Bronchial epithelial cell (primary cell): ENCODE results near the gene HLCS. TPM values are rescaled to one million over a fixed set of nuclear protein-coding genes. Genes with fewer than 3 reads are reported as not detected.

Experiments used
- DNase-seq: peaks from one replicate; pipeline ENCODE4 v3.0.0-alpha.2; 2010; ENCODE audit warnings: low read depth
- FAIRE-seq: peaks from 2 replicates; lab custom pipeline; 2011; peaks lifted over from hg19 to GRCh38; lab: Jason Lieb, UNC
- H3K27me3 ChIP-seq: 2 replicates; pipeline ENCODE4 v1.5.1; 2011; ENCODE audit warnings: low read length; ENCODE audit not compliant: control insufficient read depth, insufficient read depth
- H3K36me3 ChIP-seq: 2 replicates; pipeline ENCODE4 v1.5.1; 2011; ENCODE audit warnings: low read length; ENCODE audit not compliant: control insufficient read depth, insufficient read depth
- H3K4me3 ChIP-seq: 2 replicates; pipeline ENCODE4 v1.5.1; 2011; ENCODE audit warnings: mild to moderate bottlenecking, low read depth, low read length, control low read depth
- total RNA-seq: library from RNA; depleted of rRNA; stranded (reverse); fragments of >200 nt; gene quantifications from 2 replicates; pipeline ENCODE4 v1.2.1, GENCODE V29; 2014
- TF ChIP-seq, protein P1 (sequence below): IDR thresholded peaks from 2 replicates; pipeline ENCODE4 v1.5.1; 2011; ENCODE audit warnings: mild to moderate bottlenecking, moderate library complexity, low read length, control low read depth, inconsistent platforms; ENCODE audit not compliant: insufficient read depth, severe bottlenecking

Gene HLCS
- total RNA-seq, 1 donor from 2014 or later = 26.3 TPM

DNA sequence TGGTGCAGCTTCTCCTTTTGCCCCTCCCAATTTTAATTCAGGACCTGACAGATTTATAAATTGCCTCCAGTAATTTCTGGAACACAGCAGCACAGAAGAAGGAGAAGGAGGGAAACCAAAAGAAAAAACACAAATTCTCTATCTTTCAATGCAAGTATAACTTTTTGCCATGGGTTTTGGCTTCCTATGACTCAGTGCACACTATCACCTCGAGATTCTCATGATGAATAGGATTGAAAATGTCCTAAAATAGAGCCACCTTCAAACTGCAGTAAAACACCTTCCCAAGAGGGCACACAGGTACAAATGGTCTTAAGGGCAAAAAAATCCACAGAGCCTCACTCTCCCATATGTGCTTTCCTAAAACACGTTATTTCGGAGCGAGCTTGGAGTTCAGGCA, 113.6 kb downstream of the HLCS start:
- Histone ChIP-seq H3K4me3 (no peak overlapping the region), H3K36me3 (no peaks in the 10 kb centered on the region), H3K27me3 (no peaks in the 10 kb centered on the region)
- DNase-seq (no peak), FAIRE-seq (no peak)
- TF ChIP-seq, protein P1, sequence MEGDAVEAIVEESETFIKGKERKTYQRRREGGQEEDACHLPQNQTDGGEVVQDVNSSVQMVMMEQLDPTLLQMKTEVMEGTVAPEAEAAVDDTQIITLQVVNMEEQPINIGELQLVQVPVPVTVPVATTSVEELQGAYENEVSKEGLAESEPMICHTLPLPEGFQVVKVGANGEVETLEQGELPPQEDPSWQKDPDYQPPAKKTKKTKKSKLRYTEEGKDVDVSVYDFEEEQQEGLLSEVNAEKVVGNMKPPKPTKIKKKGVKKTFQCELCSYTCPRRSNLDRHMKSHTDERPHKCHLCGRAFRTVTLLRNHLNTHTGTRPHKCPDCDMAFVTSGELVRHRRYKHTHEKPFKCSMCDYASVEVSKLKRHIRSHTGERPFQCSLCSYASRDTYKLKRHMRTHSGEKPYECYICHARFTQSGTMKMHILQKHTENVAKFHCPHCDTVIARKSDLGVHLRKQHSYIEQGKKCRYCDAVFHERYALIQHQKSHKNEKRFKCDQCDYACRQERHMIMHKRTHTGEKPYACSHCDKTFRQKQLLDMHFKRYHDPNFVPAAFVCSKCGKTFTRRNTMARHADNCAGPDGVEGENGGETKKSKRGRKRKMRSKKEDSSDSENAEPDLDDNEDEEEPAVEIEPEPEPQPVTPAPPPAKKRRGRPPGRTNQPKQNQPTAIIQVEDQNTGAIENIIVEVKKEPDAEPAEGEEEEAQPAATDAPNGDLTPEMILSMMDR = no peak

DNA sequence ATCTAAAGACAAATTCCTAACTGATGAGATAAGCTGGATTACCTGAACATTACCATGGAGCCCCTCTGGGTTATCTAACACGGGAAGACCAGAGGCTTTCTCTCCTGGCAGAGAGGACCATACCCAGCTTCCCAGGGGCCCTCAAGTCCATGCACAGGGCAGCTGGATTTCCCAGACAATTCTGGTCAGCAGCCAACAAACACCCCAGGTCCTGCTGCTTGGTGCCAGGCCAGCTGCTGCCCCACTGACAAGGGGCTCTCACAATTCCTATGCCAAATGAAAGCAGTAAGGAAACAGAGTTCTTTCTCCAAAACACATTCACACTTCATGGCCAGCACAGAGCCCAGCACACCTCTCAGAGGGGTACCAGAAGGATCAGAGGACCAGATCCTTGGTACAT, 114.2 kb downstream of the HLCS start:
- FAIRE-seq (no peak), DNase-seq (peak; percentile 7)
- TF ChIP-seq, protein P1 = no peak
- no peak overlapping the region for H3K4me3 ChIP-seq
- H3K27me3 ChIP-seq = no peaks in the 10 kb centered on the region
- H3K36me3 ChIP-seq = no peaks in the 10 kb centered on the region

DNA sequence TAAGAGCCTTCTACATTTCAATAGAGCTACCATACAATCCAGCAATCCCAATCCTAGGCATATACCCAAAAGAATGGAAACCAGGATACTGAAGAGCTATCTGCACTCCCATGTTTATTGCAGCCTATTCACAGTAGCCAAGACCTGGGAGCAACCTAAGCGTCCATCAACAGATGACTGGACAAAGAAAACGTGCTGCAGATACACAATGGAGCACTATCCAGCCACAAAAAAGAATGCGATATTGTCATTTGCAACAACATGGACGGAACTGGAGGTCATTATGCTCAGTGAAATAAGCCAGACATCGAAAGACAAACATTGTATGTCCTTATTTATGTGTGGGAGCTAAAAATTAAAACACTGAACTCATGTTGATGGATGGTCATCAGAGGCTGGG, 115.3 kb downstream of the HLCS start:
- no peak for FAIRE-seq
- DNase-seq = no peak
- H3K36me3 ChIP-seq = no peaks in the 10 kb centered on the region
- no peaks in the 10 kb centered on the region for H3K27me3 ChIP-seq
- no peak overlapping the region for H3K4me3 ChIP-seq
- TF ChIP-seq, protein P1 = no peak

DNA sequence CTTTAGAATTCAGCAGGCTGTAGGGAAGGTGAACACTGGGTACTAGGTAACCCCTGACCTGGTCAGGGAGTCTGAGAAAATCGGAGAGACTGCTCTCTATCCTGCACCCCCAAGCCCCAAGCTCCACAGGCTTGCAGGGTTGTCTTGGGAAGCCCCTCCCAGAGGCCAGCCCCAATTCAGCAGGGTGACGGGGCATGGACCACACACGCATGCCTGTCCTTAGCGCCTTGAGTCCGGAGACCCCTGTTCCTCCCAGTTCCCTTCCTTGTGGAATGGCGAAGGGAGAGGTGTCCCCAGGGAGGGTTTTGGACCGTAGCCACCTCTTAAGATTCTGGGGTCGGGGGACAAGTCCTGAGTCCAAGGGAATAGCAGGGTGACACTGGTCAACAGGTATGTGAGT, 116.1 kb downstream of the HLCS start:
- TF ChIP-seq, protein P1 = no peak
- no peak for FAIRE-seq
- H3K4me3 ChIP-seq = no peak overlapping the region

DNA sequence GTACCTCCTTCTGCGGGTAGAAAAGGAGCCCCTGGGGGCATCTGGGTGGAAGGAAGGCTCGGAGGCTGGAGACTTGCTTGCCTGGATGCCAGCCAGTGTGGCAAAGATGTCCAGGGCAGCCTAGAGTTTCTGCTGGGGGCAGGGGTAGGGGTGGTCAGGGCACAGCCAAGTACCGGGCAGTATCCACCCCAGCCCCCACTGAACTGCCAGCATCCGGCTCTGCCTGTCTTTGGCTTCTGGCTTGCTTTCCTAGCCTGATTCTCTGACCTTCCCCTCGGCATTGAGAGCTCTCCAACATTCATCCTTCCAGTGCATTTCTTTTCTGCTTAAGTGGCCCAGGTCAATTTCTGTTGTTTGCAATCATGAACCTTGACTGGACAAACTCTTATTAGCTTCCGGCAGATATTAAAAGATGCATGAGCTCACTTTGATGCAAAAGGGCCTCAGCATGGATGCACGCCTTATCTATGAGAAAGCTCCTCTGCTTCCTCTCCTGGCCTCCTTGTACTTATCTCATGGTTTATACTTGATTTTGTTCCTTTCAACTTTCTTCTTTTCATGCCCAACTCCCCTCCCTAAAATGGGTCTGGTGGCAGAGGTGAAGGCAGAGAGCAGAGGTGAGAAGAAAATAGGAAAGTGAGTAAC, 116.9 kb downstream of the HLCS start:
- Histone ChIP-seq H3K27me3 (no peaks in the 10 kb centered on the region), H3K4me3 (no peak overlapping the region), H3K36me3 (no peaks in the 10 kb centered on the region)
- FAIRE-seq (no peak), DNase-seq (no peak)
- TF ChIP-seq, protein P1 = no peak

More for the DNA sequence above, 116.1 kb downstream of the HLCS start:
- no peaks in the 10 kb centered on the region for H3K36me3 ChIP-seq
- no peaks in the 10 kb centered on the region for H3K27me3 ChIP-seq
- DNase-seq = no peak

DNA sequence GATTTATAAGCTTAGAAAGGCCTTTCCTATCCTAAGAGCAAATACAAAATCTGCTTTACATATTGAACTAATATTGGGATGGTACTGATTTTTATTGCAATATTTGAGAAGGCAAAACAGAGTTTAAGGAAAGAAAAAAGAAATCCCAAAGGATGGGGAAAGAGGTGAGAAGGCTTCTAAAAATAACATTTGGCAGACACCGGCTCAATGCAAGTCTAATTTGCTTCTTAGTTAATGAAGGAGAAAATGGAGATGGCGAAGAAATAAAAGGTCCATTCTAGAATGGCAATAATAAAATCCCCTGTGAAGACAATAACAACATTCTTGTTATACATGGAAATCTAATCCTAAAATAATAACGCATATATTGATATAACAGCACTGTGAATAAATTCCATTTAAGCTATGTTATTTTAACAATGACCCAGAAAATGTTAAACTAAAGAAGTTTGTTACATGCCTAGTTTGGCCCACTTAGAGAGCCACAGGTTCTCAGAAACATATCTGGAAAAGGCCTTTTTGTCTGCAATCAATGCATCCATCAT, 117.7 kb downstream of the HLCS start:
- H3K27me3 ChIP-seq = no peaks in the 10 kb centered on the region
- H3K4me3 ChIP-seq = no peak overlapping the region
- no peaks in the 10 kb centered on the region for H3K36me3 ChIP-seq
- DNase-seq (no peak), FAIRE-seq (no peak)
- TF ChIP-seq, protein P1 = no peak
